ENCODE data around the gene CDCA7L.

CDCA7L gene

DNA sequence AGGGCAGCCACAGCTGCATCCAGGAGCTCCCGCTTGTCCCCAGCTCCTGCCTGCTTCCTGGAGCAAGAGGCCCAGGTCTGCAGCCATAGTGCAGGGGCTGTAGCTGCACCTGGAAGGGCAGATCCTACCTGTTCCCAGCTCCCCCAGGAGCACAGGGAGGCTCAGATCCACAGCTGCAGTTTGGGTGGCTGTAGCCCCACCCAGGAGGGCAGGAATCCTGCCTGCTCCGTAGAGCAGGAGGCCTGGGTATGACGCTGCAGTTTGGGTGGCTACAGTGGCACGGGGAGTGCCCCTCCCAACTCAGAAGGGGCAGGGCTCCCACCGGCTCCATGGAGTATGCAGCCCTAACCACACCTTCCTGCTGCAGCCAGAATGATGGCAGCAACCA, 26.7 kb upstream of the CDCA7L start:
- Histone ChIP-seq H3K27ac (ENCODE audit: low read length) (no peak overlapping the region), H3K36me3 (replicated peaks; ENCODE audit: insufficient read depth, low read length) (no peaks in the 10 kb centered on the region), H3K27me3 (replicated peaks; ENCODE audit: insufficient read depth, low read length) (no peaks in the 10 kb centered on the region), H3K79me2 (ENCODE audit: low read length) (no peaks in the 10 kb centered on the region), H3K9me2 (replicated peaks; ENCODE audit: insufficient read depth, low read length) (no peaks in the 10 kb centered on the region), H3K9me3 (replicated peaks; ENCODE audit: insufficient read depth, low read length) (no peaks in the 10 kb centered on the region), H3K9ac (ENCODE audit: low read length) (no peak overlapping the region), H3K4me3 (ENCODE audit: low read length) (no peak overlapping the region), H3K4me2 (ENCODE audit: low read depth, low read length) (no peak overlapping the region), H3F3A (ENCODE audit: insufficient read depth, low read length) (no peaks in the 10 kb centered on the region), H2AFZ (ENCODE audit: low read length) (no peak overlapping the region), H4K20me1 (ENCODE audit: insufficient read depth, low read length) (no peaks in the 10 kb centered on the region), H3K4me1 (ENCODE audit: low read length) (no peaks in the 10 kb centered on the region)
- TF ChIP-seq, protein P1, sequence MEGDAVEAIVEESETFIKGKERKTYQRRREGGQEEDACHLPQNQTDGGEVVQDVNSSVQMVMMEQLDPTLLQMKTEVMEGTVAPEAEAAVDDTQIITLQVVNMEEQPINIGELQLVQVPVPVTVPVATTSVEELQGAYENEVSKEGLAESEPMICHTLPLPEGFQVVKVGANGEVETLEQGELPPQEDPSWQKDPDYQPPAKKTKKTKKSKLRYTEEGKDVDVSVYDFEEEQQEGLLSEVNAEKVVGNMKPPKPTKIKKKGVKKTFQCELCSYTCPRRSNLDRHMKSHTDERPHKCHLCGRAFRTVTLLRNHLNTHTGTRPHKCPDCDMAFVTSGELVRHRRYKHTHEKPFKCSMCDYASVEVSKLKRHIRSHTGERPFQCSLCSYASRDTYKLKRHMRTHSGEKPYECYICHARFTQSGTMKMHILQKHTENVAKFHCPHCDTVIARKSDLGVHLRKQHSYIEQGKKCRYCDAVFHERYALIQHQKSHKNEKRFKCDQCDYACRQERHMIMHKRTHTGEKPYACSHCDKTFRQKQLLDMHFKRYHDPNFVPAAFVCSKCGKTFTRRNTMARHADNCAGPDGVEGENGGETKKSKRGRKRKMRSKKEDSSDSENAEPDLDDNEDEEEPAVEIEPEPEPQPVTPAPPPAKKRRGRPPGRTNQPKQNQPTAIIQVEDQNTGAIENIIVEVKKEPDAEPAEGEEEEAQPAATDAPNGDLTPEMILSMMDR (IDR thresholded peaks at IDR 0.05; ENCODE audit: low read length), result no peak
- TF ChIP-seq EZH2phosphoT487 (IDR thresholded peaks at IDR 0.05; ENCODE audit: low read length) (no peak), EZH2 (optimal IDR thresholded peaks at IDR 0.05; ENCODE audit: low read depth, low read length) (no peak)
- DNase-seq, result no peak

- no peak for DNase-seq
- no peak overlapping the region for H3K4me3 ChIP-seq (ENCODE audit: low read length)
- no peaks in the 10 kb centered on the region for H3K27me3 ChIP-seq (replicated peaks; ENCODE audit: insufficient read depth, low read length)
- H3K4me1 ChIP-seq (ENCODE audit: low read length), result no peaks in the 10 kb centered on the region
- no peaks in the 10 kb centered on the region for H3F3A ChIP-seq (ENCODE audit: insufficient read depth, low read length)
- no peaks in the 10 kb centered on the region for H3K36me3 ChIP-seq (replicated peaks; ENCODE audit: insufficient read depth, low read length)
- no peaks in the 10 kb centered on the region for H4K20me1 ChIP-seq (ENCODE audit: insufficient read depth, low read length)
- H3K27ac ChIP-seq (ENCODE audit: low read length), result no peak overlapping the region
- no peak overlapping the region for H3K9ac ChIP-seq (ENCODE audit: low read length)
- H3K9me3 ChIP-seq (replicated peaks; ENCODE audit: insufficient read depth, low read length), result no peaks in the 10 kb centered on the region
- no peaks in the 10 kb centered on the region for H3K79me2 ChIP-seq (ENCODE audit: low read length)
- no peak overlapping the region for H2AFZ ChIP-seq (ENCODE audit: low read length)
- no peak overlapping the region for H3K4me2 ChIP-seq (ENCODE audit: low read depth, low read length)
- TF ChIP-seq EZH2phosphoT487 (IDR thresholded peaks at IDR 0.05; ENCODE audit: low read length), result no peak
- no peak for TF ChIP-seq EZH2 (optimal IDR thresholded peaks at IDR 0.05; ENCODE audit: low read depth, low read length)
- TF ChIP-seq, protein P1 (IDR thresholded peaks at IDR 0.05; ENCODE audit: low read length), result no peak
- H3K9me2 ChIP-seq (replicated peaks; ENCODE audit: insufficient read depth, low read length), result no peaks in the 10 kb centered on the region
Observed at GRCh38 chr7:21971780-21972396, 26.2 kb upstream of the CDCA7L start.

GRCh38 chr7:21969822-21970221, 24.1 kb upstream of the CDCA7L start:
- Histone ChIP-seq H3K9me3 (replicated peaks; ENCODE audit: insufficient read depth, low read length) (no peaks in the 10 kb centered on the region), H4K20me1 (ENCODE audit: insufficient read depth, low read length) (no peaks in the 10 kb centered on the region), H3F3A (ENCODE audit: insufficient read depth, low read length) (no peaks in the 10 kb centered on the region), H3K27me3 (replicated peaks; ENCODE audit: insufficient read depth, low read length) (no peaks in the 10 kb centered on the region), H3K9ac (ENCODE audit: low read length) (no peak overlapping the region), H3K27ac (ENCODE audit: low read length) (no peak overlapping the region), H3K4me3 (ENCODE audit: low read length) (no peak overlapping the region), H3K36me3 (replicated peaks; ENCODE audit: insufficient read depth, low read length) (no peaks in the 10 kb centered on the region), H3K9me2 (replicated peaks; ENCODE audit: insufficient read depth, low read length) (no peaks in the 10 kb centered on the region), H3K4me2 (ENCODE audit: low read depth, low read length) (no peak overlapping the region), H3K4me1 (ENCODE audit: low read length) (no peaks in the 10 kb centered on the region), H2AFZ (ENCODE audit: low read length) (no peak overlapping the region), H3K79me2 (ENCODE audit: low read length) (no peaks in the 10 kb centered on the region)
- TF ChIP-seq EZH2 (optimal IDR thresholded peaks at IDR 0.05; ENCODE audit: low read depth, low read length), result no peak
- TF ChIP-seq EZH2phosphoT487 (IDR thresholded peaks at IDR 0.05; ENCODE audit: low read length), result no peak
- TF ChIP-seq, protein P1 (IDR thresholded peaks at IDR 0.05; ENCODE audit: low read length), result no peak
- DNase-seq, result no peak
